Keratinocyte (primary cell): ENCODE measurements around the gene TRIM38.

ENCODE experiments used
- EZH2 ChIP-seq: IDR thresholded peaks from one replicate; pipeline ENCODE4 v1.6.1; 2012; ENCODE audit warnings: inconsistent platforms, mild to moderate bottlenecking, low read length, moderate library complexity
- TF ChIP-seq, protein P1 (sequence below), 3 experiments: IDR thresholded peaks in 1 of 3; conservative IDR thresholded peaks in 1 of 3; optimal IDR thresholded peaks in 1 of 3; 2 replicates in 2 of 3; 3 replicates in 1 of 3; pipeline versions ENCODE3 to v1.5.1; 2011; ENCODE audit warnings: low read length in 3 of 3, mild to moderate bottlenecking in 3 of 3, moderate library complexity in 2 of 3, control low read depth in 1 of 3, inconsistent platforms in 1 of 3; ENCODE audit not compliant: insufficient read depth in 2 of 3; ENCODE audit errors: extremely low read depth in 1 of 3

- TF ChIP-seq, protein P1, sequence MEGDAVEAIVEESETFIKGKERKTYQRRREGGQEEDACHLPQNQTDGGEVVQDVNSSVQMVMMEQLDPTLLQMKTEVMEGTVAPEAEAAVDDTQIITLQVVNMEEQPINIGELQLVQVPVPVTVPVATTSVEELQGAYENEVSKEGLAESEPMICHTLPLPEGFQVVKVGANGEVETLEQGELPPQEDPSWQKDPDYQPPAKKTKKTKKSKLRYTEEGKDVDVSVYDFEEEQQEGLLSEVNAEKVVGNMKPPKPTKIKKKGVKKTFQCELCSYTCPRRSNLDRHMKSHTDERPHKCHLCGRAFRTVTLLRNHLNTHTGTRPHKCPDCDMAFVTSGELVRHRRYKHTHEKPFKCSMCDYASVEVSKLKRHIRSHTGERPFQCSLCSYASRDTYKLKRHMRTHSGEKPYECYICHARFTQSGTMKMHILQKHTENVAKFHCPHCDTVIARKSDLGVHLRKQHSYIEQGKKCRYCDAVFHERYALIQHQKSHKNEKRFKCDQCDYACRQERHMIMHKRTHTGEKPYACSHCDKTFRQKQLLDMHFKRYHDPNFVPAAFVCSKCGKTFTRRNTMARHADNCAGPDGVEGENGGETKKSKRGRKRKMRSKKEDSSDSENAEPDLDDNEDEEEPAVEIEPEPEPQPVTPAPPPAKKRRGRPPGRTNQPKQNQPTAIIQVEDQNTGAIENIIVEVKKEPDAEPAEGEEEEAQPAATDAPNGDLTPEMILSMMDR (optimal IDR thresholded peaks at IDR 0.05 in 1 of 3, IDR thresholded peaks at IDR 0.05 in 1 of 3, conservative IDR thresholded peaks at IDR 0.05 in 1 of 3; ENCODE audit: extremely low read depth in 1 of 3, insufficient read depth in 2 of 3, low read length in 3 of 3) = no peak
- TF ChIP-seq EZH2 = no peak
Observed at GRCh38 chr6:25971187-25971821, 8.7 kb downstream of the TRIM38 start.
